GM19025 (cell line): ENCODE results near the gene RRP7A.
"Not testable (repeated sequence)": the region's sequence is repeated elsewhere in the genome, so short reads cannot be mapped to it uniquely, and the experiment has no call there.

Experiments used
- ATAC-seq: cut with Tn5 transposase; IDR thresholded peaks from one replicate; pipeline ENCODE4 v1.9.1; 2021; ENCODE audit warnings: mild to moderate bottlenecking, low read depth, moderate library complexity; ENCODE audit not compliant: unreplicated experiment

RRP7A gene, protein sequence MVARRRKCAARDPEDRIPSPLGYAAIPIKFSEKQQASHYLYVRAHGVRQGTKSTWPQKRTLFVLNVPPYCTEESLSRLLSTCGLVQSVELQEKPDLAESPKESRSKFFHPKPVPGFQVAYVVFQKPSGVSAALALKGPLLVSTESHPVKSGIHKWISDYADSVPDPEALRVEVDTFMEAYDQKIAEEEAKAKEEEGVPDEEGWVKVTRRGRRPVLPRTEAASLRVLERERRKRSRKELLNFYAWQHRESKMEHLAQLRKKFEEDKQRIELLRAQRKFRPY

DNA sequence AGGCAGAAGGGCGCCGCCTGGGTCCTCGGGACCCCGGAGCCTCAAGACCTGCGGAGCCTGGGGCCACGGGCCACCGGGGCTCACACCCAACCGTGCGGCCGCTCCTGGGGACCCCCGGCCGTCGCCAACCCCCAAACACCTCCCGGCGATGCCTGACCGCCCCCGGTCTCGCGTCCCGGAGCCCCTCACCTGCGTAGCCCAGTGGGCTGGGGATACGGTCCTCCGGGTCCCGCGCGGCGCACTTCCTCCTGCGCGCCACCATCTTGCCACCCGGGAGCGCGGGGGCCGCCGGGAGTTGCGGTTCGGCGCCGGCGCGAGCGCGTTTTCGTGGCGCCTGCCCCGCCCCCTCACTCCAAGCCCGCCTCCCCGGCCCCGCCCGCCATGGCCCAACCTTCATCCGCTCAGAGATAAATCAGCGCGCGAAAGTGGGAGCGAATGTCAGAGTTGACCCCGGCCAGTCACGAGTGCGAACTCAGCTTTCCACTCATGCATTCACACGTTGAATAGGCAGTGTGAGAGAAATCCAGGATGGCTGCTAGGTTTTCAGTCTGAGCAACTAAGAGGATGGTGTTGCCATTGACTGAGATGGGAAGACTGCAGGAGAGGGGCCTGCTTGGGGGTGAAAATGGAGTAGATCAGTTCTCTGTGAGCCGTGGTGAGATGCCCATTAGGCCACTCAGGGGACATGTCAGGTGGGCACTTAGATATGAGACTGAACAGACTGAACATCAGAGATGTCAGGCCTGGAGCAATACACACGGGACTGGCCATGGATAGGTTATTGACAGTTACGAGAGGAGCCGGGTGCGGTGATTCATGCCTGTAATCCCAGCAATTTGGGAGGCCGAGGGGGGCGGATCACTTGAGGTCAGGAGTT lies at the start of gene RRP7A:
Gene RRP7A (minus strand): TSS at position 272 of the 877 bp plus-strand sequence. CDS start 10 bp downstream, at position 262.
- peak; percentile 82 for ATAC-seq

DNA sequence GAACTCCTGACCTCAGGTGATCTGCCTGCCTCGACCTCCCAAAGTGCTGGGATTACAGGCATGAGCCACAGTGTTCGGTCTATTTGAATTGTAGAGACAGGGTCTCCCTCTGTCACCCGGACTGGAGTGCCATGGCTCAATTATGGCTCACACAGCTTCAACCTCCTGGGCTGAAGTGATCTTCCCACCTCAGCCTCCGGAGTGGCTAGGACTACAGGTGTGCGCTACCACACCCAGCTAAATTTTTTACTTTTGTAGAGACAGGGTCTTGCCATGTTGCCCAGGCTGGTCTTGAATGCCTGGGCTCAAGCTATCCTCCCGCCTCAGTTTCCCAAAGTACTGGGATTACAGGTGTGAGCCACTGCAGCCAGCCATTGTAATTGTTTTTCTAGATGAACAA lies 48.4 kb upstream of the RRP7A start:
- ATAC-seq: not testable (repeated sequence)

DNA sequence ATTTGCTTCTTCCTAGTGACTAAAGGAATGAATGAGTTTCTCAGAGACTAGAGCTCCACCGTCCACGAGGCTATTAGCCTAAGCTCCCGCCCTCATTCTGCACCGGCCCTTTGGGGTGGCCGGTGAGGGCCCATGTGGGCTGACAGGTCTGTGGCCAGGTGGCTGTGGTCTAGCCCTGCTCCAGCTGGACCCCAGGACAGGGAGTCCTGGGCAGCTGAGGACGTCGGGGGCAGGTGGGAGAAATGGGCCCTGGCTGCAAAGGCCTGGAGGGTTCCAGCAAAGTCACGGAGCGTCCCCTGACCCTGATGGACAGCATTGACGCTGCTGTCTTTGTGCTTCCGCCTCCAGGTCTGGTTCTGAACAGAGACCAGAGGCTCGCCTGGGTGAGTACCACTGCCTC lies 46.4 kb upstream of the RRP7A start:
- ATAC-seq: no peak

DNA sequence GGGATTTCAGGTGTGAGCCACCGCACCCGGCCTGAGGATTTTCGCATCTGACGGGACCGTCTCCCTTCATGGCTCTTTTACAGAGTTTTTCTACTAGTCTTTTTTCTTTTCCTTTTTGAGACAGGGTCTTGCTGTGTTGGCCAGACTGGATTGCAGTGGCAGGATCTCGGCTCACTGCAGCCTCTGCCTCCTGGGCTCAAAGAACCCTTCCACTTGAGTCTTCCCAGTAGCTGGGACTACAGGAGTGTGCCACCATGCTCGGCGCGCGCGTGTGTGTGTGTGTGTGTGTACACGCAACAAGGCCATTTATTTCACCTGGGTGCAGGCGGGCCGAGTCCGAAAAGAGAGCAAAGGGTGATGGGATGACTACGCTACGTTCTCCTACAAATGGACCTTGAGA lies 45.1 kb upstream of the RRP7A start:
- ATAC-seq: no peak

DNA sequence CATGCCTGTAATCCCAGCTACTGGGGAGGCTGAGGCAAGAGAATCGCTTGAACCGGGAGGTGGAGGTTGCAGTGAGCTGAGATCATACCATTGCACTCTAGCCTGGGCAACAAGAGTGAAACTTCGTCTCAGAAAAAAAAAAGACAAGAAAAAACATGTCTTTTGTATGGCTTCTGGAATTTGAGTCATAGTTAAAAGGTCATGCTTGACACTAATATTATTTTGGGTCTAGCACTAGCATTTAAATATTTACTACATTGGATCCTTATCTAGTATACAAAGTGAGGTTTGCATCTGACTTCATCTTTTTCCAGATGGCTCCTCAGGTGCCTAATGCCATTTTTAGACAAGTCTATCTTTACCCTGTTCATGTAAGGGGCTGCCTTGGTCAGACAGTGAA lies 44.3 kb upstream of the RRP7A start:
- not testable (repeated sequence) for ATAC-seq

DNA sequence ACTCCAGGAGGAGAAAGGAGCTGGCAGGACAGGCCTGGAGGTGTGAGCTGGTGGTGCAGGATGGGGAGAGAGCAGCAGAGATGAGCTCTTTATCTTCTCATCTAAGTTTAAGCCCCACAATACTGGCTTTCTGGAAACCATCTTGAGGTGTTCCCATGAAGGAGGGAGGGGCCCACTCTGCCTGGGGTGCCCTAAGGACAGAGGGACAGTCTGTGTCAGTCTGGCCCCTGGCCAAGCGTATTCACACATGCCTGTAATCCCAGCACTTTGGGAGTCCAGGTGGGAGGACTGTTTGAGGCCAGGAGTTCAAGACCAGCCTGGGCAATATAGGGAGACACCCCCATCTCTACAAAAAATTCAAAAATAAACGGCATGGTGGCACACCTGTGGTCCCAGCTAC lies 43.1 kb upstream of the RRP7A start:
- ATAC-seq: no peak

DNA sequence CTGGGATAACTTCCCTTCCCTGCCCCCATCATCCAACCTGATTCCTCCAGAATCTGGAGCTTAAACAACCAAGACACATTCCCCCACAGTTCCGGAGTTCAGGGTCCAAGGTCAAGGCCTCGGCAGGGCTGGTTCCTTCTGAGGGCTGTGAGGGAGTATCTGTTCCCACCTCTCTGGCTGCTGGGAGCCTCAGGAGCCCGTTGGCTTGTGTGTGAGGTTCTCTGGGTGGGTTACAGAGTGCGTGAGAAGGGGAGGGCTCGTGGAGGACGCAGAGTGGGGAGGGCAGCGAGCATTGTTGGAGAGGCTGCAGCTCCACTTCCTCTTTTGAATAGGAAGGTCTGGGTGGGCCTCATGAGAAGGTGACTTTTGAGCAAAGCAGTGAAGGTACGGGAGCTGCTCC lies 42.7 kb upstream of the RRP7A start:
- no peak for ATAC-seq

DNA sequence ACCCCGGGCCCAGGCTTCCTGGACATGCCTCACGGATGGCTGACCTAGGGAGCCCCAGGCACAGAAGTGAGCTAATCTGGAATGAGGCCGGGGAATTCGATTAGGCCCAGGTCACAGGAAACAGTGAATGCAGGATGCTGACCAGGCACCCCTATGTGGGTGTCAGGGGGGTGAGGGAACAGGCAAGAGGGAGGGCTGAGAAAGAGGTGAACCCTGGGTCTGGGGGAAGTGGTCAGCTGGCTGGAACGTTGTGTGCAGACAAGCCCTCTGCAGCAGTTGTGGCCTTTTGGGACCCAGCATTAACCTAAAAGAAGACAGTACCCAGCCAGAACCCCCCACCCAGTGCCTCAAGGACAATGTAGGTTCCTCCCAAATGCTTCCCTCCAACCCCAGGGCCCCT lies 42.3 kb upstream of the RRP7A start:
- no peak for ATAC-seq

DNA sequence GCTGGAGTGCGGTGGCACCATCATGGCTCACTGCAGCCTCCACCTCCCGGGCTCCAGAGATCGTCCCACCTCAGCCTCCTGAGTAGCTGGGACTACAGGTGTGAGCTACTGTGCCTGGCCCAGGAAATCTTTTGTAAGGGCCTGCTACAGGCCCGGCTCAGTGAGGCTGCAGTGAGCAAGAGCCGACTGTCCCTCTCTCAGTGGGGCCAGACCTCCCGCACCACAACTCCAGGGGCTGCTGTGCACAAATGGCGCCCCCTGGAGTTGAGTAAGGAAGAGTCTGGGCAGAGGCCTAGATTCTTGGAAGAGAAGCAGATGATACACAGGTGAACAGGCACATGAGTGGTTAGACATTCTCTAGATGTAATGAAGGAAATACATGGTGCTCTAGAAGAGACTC lies 41.2 kb upstream of the RRP7A start:
- ATAC-seq: no peak

DNA sequence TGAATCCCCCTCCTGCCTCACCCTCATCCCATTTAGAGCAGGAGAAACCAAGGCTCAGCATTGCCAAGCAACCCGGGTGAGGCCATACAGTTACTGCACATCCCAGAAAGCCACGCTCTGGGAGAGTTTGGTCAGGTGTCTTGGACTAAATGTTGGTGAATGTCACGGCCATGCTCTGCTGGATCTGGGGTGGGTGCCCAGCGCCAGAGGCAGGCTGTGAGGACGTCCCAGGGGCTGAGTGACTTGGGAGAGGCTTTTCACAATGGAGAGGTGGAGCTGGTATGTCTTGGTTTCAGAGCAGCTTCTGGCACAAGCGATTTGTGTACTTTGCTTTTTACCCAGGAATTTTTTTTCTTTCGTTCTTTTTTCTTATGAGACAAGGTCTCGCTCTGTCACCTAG lies 40.8 kb upstream of the RRP7A start:
- no peak for ATAC-seq

DNA sequence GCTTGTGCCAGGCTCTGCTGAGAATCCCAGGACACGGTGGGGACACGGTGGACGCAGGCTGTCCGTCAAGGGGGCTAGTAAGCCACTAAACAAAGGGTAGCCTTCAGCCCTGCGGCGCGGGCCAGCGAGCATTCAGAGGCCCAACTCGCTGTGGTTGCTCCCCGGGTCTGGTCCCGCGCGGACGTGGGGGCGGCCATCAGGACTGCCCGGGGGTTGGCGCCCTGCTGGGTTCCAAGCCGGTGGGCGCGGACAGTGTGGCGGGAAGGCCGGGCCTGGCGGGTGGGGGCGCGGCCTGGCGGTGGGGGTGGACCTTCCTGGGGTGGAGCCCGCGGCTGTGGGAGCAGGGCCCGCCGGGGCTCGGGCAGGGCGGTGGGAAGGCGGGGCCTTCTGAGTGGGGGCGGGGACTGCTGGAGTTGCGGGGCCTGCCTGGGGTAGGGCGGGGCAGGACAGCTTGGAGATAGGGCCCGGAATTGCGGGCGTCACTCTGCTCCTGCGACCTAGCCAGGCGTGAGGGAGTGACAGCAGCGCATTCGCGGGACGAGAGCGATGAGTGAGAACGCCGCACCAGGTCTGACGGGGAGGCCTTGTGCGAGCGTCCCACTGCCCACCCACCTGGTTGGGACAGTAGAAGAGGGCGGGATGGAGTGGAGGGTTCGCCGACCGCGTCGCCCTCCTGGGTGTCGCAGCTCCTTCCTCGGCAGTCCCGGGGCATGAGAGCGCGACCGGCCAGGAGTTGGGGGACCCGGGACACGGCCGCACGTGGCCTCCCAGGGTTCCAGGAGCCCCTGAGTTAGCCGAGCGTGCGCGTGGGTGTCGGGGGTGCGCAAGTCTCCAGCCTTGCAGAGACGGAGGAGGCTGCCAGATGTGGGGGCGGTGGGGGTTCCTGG lies 34.1 kb upstream of the RRP7A start, which contains the start of gene SERHL2:
Gene SERHL2 (plus strand): TSS at position 482 of the 887 bp plus-strand sequence. CDS start 65 bp downstream, at position 547.
- no peak for ATAC-seq

DNA sequence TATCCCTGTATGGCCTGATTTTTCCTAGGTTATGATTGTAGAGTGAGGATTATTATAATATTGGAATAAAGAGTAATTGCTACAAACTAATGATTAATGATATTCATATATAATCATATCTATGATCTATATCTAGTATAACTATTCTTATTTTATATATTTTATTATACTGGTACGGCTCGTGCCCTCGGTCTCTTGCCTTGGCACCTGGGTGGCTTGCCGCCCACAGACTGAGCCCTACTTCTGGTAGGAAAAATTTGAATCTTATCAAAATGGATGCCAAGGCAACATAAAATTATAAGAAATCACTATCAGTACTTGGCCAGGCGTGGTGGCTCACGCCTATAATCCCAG lies 32.7 kb upstream of the RRP7A start:
- ATAC-seq: not testable (repeated sequence)

DNA sequence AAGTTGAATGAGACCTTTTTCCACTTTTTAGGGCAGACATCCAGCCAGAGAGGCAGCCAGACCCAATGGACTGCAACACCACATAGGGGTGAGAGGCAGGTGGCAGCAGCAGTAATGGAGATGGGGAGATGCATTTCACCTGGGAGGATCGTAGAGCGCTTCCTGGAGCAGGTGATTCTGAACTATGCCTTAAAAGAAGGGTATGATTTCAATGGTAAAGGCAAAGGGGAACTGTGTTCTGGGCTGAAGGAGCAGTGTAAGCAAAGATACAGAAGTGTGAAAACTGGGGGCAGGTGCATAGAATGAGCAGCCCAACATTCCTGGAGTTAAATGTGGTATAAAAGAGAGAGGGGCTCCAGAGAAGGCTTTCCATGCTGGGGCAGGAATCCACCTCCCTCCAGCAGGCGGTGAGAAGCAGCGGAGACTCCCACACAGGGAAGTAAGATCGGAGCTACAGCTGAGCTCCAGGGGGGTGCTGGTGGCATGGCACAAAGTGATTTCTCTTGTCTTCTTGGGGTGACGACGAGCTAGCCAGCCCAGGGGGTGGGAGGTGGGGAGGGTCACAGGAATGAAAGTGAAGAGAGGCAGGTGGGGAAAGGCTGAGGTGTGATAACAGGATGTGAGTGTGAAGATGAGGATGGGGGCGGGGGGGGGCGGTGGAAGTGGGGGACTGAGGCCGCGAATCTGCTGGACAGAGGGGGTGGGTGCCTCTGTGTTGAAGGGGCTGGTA lies 29.9 kb upstream of the RRP7A start:
- ATAC-seq: no peak

DNA sequence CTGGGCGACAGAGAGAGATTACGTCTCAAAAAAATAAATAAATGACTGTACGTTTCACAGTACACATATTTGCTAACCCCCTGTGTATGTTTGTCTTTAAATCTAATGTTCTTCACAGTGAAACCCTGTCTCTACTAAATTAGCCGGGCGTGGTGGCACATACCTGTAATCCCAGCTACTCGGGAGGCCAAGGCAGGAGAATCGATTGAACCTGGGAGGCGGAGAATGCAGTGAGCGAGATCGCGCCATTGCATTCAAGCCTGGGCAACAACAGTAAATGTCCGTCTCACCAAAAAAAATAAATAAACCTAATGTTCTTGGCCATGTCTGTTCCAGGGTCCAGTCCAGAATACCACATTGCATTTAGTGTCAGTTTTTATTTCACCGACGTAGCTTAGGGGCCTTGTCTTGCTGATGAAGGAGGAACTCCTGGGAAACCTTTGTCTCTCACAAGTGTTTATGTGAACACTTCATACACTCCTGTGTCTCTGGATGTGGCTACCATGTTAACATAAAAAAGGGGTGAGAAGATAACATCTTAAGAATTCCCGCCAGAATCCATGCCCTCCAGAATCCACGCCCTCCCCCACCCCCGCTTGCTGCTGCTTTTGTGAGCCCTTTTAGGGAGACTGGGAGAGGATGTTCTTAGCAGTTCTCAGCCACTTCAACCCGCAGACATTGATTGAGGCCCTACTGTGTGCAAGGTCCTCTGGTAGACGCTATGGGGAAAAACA lies 29.2 kb upstream of the RRP7A start:
- no peak for ATAC-seq

DNA sequence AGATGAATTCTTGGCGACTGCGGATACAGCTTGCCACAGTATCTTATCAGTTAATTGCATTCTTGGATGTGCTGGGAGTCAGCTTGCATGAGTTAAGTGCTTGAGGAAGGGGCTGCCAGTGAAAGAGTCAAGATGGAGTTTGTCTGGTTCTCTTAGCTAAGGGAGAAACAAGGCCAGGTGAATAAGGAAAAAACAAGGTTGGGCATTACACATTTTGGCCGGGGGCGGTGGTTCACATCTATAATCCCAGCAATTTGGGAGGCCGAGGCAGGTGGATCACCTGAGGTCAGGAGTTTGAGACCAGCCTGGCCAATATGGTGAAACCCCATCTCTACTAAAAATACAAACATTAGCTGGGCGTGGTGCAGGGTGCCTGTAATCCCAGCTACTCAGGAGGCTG lies 28.5 kb upstream of the RRP7A start:
- not testable (repeated sequence) for ATAC-seq

DNA sequence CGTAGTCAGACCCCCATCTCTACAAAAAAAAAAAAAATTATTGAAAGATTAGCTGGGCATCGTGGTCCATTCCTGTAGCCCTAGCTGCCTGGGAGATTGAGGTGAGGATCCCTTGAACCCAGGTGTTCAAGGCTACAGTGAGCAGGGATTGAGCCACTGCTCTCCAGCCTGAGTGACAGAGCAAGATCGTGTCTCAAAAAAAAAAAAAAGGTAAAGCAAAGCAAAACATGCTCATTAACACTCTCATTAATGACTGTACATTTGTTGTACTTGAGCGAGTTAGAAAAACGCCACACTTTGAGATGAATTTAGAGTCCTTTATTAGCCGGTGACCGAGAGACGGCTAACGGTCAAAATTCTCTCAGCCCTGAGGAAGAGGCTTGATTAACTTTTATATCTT lies 28.0 kb upstream of the RRP7A start:
- ATAC-seq: no peak

DNA sequence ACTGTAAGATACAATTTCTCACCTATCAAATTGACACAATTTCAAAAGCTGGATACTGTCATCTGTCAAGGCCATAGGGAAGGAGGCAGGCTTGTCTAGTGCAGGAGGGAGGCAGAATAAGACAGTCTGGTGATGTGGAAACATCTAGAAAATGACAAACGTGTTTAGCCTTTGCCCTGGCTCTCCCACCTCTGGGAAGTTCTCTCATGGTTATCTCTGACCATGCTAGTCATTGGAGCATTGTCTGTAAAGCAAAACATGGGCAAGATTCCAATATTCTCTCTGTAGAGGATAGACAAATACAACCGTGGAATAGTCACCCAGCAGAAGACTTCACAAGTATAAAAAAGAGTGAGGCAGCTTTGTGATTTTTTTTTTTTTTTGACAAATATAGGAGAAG lies 25.1 kb upstream of the RRP7A start:
- no peak for ATAC-seq

DNA sequence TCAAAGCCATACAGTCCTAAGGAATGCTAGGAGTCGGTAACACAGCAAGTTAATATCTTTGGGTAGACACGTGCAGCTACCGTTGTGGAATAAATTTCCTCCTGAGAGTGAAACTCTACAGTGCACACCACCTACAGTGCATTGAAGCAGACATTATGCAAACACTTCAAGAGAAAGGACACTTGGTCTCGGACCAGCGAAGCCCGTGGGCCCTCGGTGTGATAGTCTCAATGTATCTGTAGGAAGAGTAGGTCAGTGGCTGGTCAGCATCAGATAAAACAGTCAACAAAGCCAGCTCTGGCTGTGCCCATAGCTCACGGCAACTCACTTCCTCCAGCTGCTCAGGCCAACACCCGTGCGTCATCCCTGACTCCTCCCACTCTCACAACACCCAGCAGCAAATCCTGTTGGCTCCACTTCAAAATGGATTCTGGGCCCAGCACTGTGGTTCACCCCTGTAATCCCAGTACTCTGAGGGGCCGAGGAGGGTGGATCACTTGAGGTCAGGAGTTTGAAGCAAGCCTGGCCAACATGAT lies 19.7 kb upstream of the RRP7A start:
- peak; percentile 40 for ATAC-seq

DNA sequence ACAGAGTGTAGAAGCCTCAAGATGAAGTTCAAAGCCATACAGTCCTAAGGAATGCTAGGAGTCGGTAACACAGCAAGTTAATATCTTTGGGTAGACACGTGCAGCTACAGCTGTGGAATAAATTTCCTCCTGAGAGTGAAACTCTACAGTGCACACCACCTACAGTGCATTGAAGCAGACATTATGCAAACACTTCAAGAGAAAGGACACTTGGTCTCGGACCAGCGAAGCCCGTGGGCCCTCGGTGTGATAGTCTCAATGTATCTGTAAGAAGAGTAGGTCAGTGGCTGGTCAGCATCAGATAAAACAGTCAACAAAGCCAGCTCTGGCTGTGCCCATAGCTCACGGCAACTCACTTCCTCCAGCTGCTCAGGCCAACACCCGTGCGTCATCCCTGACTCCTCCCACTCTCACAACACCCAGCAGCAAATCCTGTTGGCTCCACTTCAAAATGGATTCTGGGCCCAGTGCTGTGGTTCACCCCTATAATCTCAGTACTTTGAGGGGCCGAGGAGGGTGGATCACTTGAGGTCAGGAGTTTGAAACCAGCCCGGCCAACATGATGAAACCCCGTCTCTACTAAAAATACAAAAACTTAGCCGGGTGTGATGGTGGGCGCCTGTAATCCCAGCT lies 17.7 kb upstream of the RRP7A start:
- not testable (repeated sequence) for ATAC-seq
